GM12878 (cell line): ENCODE results near the gene HS3ST3B1. TPM values are rescaled to one million over a fixed set of nuclear protein-coding genes. Genes with fewer than 3 reads are reported as not detected.

Source experiments
- ATAC-seq: fragments of 200-7000 bp; cut with Tn5 transposase; 3 replicates; pipeline ENCODE4 v1.9.1; 2020; ENCODE audit warnings: mild to moderate bottlenecking, moderate library complexity
- BruUV-seq: library from RNA; stranded (reverse); fragments of 400-500 nt; replicated peaks from 2 replicates; lab custom pipeline; 2021; lab: Mats Ljungman, UMichigan
- CTCF ChIA-PET: fragments of 300-600 bp; sonication (Branson Sonifier 250); formaldehyde crosslinking; extraction: SDS; loops from one replicate; lab custom pipeline; 2021; ENCODE audit warnings: inconsistent platforms; lab: Yijun Ruan, JAX
- POLR2A ChIA-PET: fragments of 350-600 bp; formaldehyde crosslinking; extraction: SDS; loops from one replicate; lab custom pipeline; 2021; ENCODE audit warnings: inconsistent platforms; lab: Charles Lee
- RAD21 ChIA-PET: fragments of 300-600 bp; sonication (Branson Sonifier 250); formaldehyde crosslinking; loops from one replicate; lab custom pipeline; 2023; ENCODE audit warnings: antibody characterized with exemption; ENCODE audit not compliant: unreplicated experiment; lab: Charles Lee
- SMC1A ChIA-PET: fragments of 300-600 bp; sonication (Branson Sonifier 250); formaldehyde crosslinking; loops from one replicate; lab custom pipeline; 2023; ENCODE audit not compliant: unreplicated experiment, uncharacterized antibody; lab: Charles Lee
- DNase-seq: peaks from one replicate; pipeline ENCODE4 v3.0.0-alpha.2; 2011; ENCODE audit warnings: low read depth, low spot score
- FAIRE-seq: peaks from 3 replicates; lab custom pipeline; 2011; peaks lifted over from hg19 to GRCh38; lab: Jason Lieb, UNC
- H2AFZ ChIP-seq: 2 replicates; pipeline ENCODE4 v1.6.0; 2011; ENCODE audit warnings: low read depth, low read length, control low read depth; ENCODE audit not compliant: control insufficient read depth
- H3K27ac ChIP-seq: 2 replicates; pipeline ENCODE4 v1.5.1; 2011; ENCODE audit warnings: control low read depth; ENCODE audit not compliant: control insufficient read depth, insufficient read depth
- H3K27me3 ChIP-seq, 2 experiments: replicated peaks in 1 of 2; 2 replicates each; pipeline versions ENCODE4 v1.6.0 to v1.6.1; 2011; ENCODE audit warnings: low read length in 1 of 2; ENCODE audit not compliant: control insufficient read depth in 2 of 2, insufficient read depth in 2 of 2
- H3K36me3 ChIP-seq, 2 experiments: 2 replicates each; pipeline ENCODE4 v1.5.1; 2011; ENCODE audit warnings: low read length in 1 of 2; ENCODE audit not compliant: control insufficient read depth in 2 of 2, insufficient read depth in 2 of 2
- H3K4me1 ChIP-seq: 2 replicates; pipeline ENCODE4 v1.6.1; 2011; ENCODE audit warnings: mild to moderate bottlenecking, low read length, moderate library complexity, mixed read lengths; ENCODE audit not compliant: control insufficient read depth, insufficient read depth
- H3K4me2 ChIP-seq: 2 replicates; pipeline ENCODE4 v1.6.0; 2011; ENCODE audit warnings: control low read depth; ENCODE audit not compliant: control insufficient read depth, insufficient read depth
- H3K4me3 ChIP-seq: fragments of 200-600 bp; sonication (generic); 2 replicates; pipeline ENCODE4 v1.5.1; 2016
- H3K79me2 ChIP-seq: 2 replicates; pipeline ENCODE4 v1.6.0; 2011; ENCODE audit warnings: low read length; ENCODE audit not compliant: control insufficient read depth, insufficient read depth
- H3K9ac ChIP-seq: 2 replicates; pipeline ENCODE4 v1.8.0; 2011; ENCODE audit warnings: low read length, control low read depth, mixed read lengths; ENCODE audit not compliant: control insufficient read depth, insufficient read depth
- H3K9me3 ChIP-seq: replicated peaks from 3 replicates; pipeline ENCODE4 v1.5.1; 2011; ENCODE audit warnings: mild to moderate bottlenecking, low read length; ENCODE audit not compliant: control insufficient read depth, insufficient read depth
- H4K20me1 ChIP-seq: 2 replicates; pipeline ENCODE4 v1.6.0; 2011; ENCODE audit not compliant: control insufficient read depth, insufficient read depth
- ASH2L ChIP-seq: fragments of 300-600, 200-600 bp; sonication (generic); IDR thresholded peaks from 2 replicates; pipeline ENCODE4 v1.6.1; 2017; ENCODE audit warnings: low read depth, mild to moderate bottlenecking, borderline replicate concordance
- CBX3 ChIP-seq: fragments of 200-600 bp; sonication (generic); IDR thresholded peaks from 2 replicates; pipeline ENCODE4 v1.6.1; 2016; ENCODE audit warnings: low read depth, borderline replicate concordance
- FOXK2 ChIP-seq: fragments of 450-650 bp; IDR thresholded peaks from 2 replicates; pipeline ENCODE4 v1.6.1; 2017; ENCODE audit warnings: mild to moderate bottlenecking, moderate library complexity
- HDAC6 ChIP-seq: fragments of 200-600 bp; sonication (generic); IDR thresholded peaks from one replicate; pipeline ENCODE4 v1.8.0; 2017; ENCODE audit warnings: antibody characterized with exemption; ENCODE audit not compliant: unreplicated experiment
- JUNB ChIP-seq: IDR thresholded peaks from 2 replicates; pipeline ENCODE4 v1.6.1; 2016; ENCODE audit warnings: antibody characterized with exemption, mild to moderate bottlenecking
- MYC ChIP-seq: IDR thresholded peaks from 2 replicates; pipeline ENCODE4 v1.6.1; 2011; ENCODE audit warnings: mild to moderate bottlenecking, low read length, moderate library complexity, inconsistent platforms; ENCODE audit not compliant: insufficient read depth, insufficient replicate concordance, insufficient read length, severe bottlenecking
- RAD21 ChIP-seq: IDR thresholded peaks from 2 replicates; pipeline ENCODE4 v1.6.1; 2011; ENCODE audit warnings: mild to moderate bottlenecking, low read depth, low read length, moderate library complexity; ENCODE audit not compliant: insufficient read depth
- SMARCA5 ChIP-seq: fragments of 450-650 bp; IDR thresholded peaks from 2 replicates; pipeline ENCODE4 v1.6.1; 2017; ENCODE audit warnings: mild to moderate bottlenecking
- TCF12 ChIP-seq: IDR thresholded peaks from 2 replicates; pipeline ENCODE4 v1.6.1; 2011; ENCODE audit warnings: low read depth, mild to moderate bottlenecking, low read length
- WGBS: methylation state at CpG from one replicate; pipeline ENCODE4 v1.1.6; 2016; ENCODE audit warnings: low lambda C conversion rate; ENCODE audit not compliant: insufficient replicate concordance, insufficient coverage; ENCODE audit errors: missing lambda C conversion rate; 5-methylcytosine and 5-hydroxymethylcytosine counted together
- in situ Hi-C: fragments of 300-500 bp; cut with MboI; formaldehyde crosslinking; loops from 9 replicates; pipeline ENCODE4 v1.14.3; 2018; ENCODE audit warnings: mixed read lengths
- intact Hi-C: fragments of 100-400 bp; cut with micrococcal nuclease; formaldehyde crosslinking; loops from one replicate; pipeline ENCODE4 v1.14.2; 2022; ENCODE audit not compliant: unreplicated experiment
- polyA plus RNA-seq, 11 experiments: library from polyadenylated mRNA; depleted of rRNA in 4 of 11; unstranded in 6 of 11; stranded (reverse) in 5 of 11; fragments of >200 nt; fragmentation: Nextera tagmentation in 4 of 11; fragmentation: Illumina TruSeq in 1 of 11; extraction: Ambion mirVana in 4 of 11; extraction: Trizol in 1 of 11; gene quantifications; 1 replicate in 1 of 11; 2 replicates in 10 of 11; pipeline versions ENCODE4 v1.2.1 to v1.2.3, GENCODE V29; 2011 to 2016; ENCODE audit warnings: inconsistent platforms in 2 of 11, missing spikeins in 2 of 11, low read depth in 1 of 11
- total RNA-seq, 4 experiments: library from RNA; depleted of rRNA in 3 of 4; stranded (reverse); fragments of >200 nt in 3 of 4; fragmentation: Illumina TruSeq in 1 of 4; extraction: Trizol in 1 of 4; gene quantifications; 2 replicates each; pipeline versions ENCODE4 v1.2.1 to v1.2.3, GENCODE V29; 2013 to 2021
- TF ChIP-seq, protein P1 (sequence below): fragments of 450-650 bp; formaldehyde crosslinking; IDR thresholded peaks from 2 replicates; pipeline ENCODE4 v1.4.0; 2020; ENCODE audit warnings: mild to moderate bottlenecking, moderate library complexity
- TF ChIP-seq, protein P2 (sequence below): IDR thresholded peaks from 2 replicates; pipeline ENCODE4 v1.6.1; 2012; ENCODE audit warnings: low read depth, low read length, improper control_type of control experiment
- TF ChIP-seq, protein P3 (sequence below): fragments of 450-650 bp; IDR thresholded peaks from 2 replicates; pipeline ENCODE4 v1.6.1; 2017; ENCODE audit warnings: mild to moderate bottlenecking, moderate library complexity

The HS3ST3B1 gene
- total and polyA plus RNA-seq, 10 of the 15 experiments (the other 5 are each of a cell fraction or from before 2014, with no cell fraction given), result 0.03 to 0.14 (median 0.06) TPM; not detected in 3

DNA sequence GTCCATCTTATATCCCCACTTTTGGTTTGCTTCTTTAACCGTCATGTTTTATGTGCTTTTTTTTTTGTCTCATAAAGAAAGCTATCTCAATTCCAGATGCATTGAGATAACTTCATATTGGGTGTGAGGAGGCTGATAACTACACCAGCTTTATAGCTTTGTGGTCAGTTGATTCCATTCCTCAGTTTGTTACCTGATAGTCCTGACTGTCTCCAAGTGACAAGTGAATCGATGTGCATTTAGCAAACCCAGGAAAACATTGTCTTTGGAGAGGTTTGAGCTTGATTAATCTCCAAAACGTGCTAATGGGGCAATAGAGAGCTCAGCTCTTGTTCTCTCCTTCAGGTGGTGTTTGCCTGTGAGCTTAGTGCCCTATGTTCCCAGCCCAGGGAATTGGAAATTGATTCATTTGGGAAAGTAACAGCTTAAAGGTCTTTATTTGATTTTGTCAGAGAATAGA is 22.7 kb downstream of the HS3ST3B1 start (continued):
- no peak for TF ChIP-seq HDAC6
- TF ChIP-seq, protein P1, sequence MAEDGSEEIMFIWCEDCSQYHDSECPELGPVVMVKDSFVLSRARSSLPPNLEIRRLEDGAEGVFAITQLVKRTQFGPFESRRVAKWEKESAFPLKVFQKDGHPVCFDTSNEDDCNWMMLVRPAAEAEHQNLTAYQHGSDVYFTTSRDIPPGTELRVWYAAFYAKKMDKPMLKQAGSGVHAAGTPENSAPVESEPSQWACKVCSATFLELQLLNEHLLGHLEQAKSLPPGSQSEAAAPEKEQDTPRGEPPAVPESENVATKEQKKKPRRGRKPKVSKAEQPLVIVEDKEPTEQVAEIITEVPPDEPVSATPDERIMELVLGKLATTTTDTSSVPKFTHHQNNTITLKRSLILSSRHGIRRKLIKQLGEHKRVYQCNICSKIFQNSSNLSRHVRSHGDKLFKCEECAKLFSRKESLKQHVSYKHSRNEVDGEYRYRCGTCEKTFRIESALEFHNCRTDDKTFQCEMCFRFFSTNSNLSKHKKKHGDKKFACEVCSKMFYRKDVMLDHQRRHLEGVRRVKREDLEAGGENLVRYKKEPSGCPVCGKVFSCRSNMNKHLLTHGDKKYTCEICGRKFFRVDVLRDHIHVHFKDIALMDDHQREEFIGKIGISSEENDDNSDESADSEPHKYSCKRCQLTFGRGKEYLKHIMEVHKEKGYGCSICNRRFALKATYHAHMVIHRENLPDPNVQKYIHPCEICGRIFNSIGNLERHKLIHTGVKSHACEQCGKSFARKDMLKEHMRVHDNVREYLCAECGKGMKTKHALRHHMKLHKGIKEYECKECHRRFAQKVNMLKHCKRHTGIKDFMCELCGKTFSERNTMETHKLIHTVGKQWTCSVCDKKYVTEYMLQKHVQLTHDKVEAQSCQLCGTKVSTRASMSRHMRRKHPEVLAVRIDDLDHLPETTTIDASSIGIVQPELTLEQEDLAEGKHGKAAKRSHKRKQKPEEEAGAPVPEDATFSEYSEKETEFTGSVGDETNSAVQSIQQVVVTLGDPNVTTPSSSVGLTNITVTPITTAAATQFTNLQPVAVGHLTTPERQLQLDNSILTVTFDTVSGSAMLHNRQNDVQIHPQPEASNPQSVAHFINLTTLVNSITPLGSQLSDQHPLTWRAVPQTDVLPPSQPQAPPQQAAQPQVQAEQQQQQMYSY (CRISPR knock-in tag), result no peak
- no peak for TF ChIP-seq RAD21
- TF ChIP-seq SMARCA5, result no peak

DNA sequence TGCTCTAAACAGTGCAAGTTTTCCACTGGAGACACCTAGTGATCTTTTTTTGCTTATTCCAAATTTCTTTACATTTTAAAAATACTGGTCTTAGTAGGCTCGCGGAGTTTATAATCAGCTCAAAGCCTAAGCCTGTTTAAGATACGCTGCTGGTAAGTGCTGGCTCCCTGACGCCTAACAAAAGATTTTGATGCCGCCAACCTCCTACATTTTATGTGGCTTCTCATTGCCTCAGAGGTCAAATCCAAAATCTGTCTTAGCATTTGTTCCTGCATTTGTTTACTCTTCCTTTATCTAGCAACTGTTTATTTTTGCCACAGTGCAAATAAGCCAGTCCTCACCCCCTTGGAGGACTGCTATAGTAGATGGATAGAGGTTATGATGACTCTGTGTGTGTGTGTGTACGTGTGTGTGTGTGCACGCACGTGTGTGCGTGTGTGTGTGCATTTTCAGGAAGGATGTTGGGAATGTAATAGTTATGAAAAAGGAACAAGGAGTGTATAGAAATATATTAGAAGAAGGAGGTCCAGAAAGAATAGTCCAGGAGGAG is 24.8 kb downstream of the HS3ST3B1 start:
- Histone ChIP-seq H3K4me2 (no peak overlapping the region), H3K36me3 (no peaks in the 10 kb centered on the region), H3K9ac (no peak overlapping the region), H3K4me3 (no peak overlapping the region), H3K27ac (no peak overlapping the region), H3K79me2 (no peaks in the 10 kb centered on the region), H2AFZ (no peak overlapping the region), H3K4me1 (no peaks in the 10 kb centered on the region), H4K20me1 (no peaks in the 10 kb centered on the region), H3K27me3 (no peaks in the 10 kb centered on the region), H3K9me3 (no peaks in the 10 kb centered on the region)
- CTCF ChIA-PET, result no interaction called here
- intact Hi-C loops (no loop called here), in situ Hi-C loops (no loop called here)
- no TSS peak for BruUV-seq
- ATAC-seq (no peak), DNase-seq (no peak), FAIRE-seq (no peak)
- RAD21 ChIA-PET, result no interaction called here
- 27% methylated on average over 9 of the region's 9 CpGs for WGBS
- SMC1A ChIA-PET, result no interaction called here
- POLR2A ChIA-PET, result no interaction called here
- no peak for TF ChIP-seq MYC
- no peak for TF ChIP-seq JUNB
- no peak for TF ChIP-seq CBX3
- TF ChIP-seq FOXK2, result no peak
- TF ChIP-seq, protein P2, sequence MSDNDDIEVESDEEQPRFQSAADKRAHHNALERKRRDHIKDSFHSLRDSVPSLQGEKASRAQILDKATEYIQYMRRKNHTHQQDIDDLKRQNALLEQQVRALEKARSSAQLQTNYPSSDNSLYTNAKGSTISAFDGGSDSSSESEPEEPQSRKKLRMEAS, result no peak
- TF ChIP-seq ASH2L, result no peak
- TF ChIP-seq, protein P3, sequence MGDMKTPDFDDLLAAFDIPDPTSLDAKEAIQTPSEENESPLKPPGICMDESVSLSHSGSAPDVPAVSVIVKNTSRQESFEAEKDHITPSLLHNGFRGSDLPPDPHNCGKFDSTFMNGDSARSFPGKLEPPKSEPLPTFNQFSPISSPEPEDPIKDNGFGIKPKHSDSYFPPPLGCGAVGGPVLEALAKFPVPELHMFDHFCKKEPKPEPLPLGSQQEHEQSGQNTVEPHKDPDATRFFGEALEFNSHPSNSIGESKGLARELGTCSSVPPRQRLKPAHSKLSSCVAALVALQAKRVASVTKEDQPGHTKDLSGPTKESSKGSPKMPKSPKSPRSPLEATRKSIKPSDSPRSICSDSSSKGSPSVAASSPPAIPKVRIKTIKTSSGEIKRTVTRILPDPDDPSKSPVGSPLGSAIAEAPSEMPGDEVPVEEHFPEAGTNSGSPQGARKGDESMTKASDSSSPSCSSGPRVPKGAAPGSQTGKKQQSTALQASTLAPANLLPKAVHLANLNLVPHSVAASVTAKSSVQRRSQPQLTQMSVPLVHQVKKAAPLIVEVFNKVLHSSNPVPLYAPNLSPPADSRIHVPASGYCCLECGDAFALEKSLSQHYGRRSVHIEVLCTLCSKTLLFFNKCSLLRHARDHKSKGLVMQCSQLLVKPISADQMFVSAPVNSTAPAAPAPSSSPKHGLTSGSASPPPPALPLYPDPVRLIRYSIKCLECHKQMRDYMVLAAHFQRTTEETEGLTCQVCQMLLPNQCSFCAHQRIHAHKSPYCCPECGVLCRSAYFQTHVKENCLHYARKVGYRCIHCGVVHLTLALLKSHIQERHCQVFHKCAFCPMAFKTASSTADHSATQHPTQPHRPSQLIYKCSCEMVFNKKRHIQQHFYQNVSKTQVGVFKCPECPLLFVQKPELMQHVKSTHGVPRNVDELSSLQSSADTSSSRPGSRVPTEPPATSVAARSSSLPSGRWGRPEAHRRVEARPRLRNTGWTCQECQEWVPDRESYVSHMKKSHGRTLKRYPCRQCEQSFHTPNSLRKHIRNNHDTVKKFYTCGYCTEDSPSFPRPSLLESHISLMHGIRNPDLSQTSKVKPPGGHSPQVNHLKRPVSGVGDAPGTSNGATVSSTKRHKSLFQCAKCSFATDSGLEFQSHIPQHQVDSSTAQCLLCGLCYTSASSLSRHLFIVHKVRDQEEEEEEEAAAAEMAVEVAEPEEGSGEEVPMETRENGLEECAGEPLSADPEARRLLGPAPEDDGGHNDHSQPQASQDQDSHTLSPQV, result no peak
- TF ChIP-seq TCF12, result no peak
